ENCODE data around the gene NTRK1.

Gene NTRK1

GRCh38 chr1:156883919-156884318, 23.3 kb downstream of the NTRK1 start:
- DNase-seq = no peak

DNA sequence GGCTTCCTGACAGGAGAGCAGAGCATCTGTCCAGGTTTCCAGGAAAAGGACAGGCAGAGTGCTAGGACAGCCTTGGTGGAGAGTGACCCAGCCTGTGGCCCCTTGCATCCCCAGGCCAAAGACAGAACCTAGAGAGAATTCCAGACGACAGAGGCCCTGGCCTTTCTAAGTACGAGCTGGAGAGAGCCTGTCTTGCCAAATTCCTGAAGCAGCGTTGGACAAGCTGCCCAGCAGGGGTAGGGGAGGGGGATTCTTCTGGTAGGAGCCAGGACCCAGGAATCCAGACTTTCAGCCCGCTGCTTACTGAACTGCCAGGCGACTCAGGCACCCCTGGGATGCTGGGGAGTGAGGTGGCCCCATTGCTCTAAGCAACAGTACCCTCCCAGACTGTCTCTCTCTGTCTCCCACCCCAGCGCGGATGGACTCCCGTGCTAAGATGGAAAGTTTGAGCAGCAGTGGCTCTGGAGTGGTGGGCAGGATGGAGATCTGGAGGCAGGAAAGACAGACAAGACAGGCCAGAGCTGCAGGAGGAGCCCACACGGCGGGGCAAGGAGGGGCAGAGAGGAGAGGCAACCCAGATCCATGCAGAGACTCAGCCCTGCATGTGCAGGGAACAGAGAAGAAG, 24.0 kb downstream of the NTRK1 start:
- DNase-seq = no peak

DNA sequence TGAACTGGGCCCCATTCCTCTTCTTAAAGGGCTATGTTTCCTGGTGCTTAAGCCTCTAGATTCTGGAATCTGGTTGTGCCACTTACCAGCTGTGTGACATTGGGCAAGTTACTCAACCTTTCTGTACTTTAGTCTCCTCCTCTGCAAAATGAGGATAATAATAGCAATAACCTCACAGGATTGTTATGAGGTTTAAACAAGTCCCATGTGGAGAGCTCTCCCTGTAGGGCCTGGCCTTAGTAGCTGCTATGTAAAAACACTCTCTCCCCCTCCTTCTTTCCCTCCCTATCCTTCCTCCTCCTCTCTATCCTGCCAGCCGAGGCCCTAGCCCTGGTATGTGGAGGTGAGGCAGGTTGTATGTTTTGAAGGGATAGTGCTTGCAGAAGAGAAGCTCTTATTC, 24.6 kb downstream of the NTRK1 start:
- DNase-seq = no peak

GRCh38 chr1:156885880-156886355, 25.3 kb downstream of the NTRK1 start:
- DNase-seq = no peak

GRCh38 chr1:156886583-156887281, 26.1 kb downstream of the NTRK1 start:
- DNase-seq = no peak

DNA sequence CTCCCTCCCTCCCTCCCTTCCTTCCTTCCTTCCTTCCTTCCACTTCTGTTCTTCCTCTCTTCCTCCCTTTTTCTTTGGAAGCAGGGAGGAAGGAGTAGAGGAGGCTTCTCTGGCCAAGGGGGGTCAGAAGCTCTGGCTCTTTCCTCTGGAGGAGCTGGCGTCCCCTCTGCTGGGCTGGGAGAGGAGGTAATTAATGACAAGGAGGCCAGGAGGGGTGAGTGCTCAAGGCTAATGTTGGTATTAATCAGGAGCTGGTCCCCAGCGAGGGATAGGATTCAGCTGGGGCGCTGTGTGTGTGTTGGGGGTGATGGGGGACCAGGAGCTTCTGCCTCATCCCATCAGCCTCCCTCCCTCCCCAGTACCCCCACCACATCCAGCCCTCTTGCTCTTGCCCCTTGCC, 26.7 kb downstream of the NTRK1 start:
- DNase-seq = no peak

DNA sequence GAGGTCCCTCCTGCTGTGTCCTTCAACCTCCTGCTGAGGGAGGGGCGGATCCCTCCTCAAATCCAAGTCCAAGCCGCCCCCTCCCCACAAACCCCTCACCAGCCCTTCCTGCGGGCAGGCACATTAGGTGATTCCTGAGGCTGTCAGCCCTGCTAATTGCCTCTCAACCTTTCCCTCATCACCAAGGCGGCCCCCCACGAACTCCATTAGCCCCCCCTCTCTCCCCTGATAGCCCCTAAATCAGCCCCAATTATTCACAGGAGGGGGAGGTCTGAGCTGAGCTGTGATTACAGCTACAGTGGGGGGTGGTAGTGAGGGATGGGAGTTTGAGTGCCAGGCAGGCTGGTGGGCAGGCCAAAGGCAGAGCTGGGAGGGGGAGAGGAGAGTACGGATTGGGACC, 27.1 kb downstream of the NTRK1 start:
- DNase-seq = no peak

DNA sequence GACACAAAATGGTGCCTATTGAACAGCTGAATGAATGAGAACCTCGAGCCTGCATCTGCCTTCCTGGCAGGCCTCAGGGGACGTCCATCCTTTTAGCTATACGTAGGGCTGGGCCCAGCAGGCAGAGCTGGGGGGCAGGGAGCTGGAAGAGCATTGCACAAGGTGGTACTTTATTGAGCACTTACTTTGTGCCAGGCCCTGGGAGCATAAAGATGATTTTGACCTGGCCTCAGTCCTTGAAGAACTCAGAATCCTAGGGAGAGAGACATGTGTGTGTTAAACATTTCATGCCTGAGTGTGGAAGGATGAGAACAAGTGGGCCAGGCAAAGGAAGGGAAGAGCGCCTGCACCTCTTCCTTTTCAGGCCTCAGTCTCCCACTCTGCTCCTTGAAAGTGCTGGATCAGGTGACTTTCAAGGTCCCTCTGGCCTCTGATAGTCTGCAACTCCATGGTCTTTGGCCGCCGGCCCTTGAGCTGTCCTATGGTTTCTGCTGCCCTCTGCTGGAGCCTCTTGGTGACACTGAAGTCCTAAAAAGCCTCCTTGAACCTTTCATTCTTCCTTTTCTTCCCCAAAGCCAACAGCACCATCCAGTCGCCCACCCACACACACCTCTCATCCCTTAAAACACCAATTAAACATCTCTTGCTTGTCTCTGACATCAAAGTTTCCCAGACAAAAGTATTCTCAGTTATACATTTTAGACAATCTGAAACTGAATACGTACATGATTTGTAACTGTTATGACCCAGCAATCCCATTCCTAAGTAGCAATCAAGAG, 29.3 kb downstream of the NTRK1 start:
- DNase-seq = peak; percentile 56 to 57

DNA sequence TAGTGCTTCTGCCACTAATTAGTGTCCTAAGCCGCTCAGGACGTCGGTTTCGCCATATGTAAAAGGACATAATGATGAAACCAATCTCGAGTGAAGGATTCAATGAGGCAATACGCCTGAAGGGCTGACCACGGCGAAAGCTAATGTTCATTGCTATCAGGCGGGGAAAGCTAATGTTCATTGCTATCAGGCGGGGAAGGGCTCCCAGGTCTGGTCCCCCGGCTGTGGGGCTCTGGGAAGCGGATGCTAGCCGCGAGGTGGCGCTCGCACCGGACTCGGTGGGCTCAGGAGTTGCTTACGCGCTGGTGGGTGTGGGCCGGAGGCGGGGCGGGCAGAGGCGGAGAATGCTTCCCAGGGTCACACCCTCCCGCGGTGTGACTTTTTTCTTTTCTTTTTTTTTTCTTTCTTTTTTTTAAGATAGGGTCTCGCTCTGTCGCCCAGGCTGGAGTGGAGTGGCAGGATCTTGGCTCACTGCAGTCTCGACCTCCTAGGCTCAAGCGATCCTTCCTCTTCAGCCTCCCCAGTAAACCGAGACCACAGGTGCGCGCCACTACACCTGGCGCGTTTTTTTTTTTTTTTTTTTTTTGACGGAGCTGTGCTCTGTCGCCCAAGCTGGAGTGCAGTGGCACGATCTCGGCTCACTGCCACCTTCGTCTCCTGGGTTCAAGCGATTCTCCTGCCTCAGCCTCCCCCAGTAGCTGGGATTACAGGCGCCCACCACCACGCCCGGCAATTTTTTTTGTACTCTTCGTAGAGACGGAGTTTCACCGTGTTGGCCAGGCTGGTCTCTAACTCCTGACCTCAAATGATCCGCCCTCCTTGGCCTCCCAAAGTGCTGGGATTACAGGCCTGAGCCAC, 31.8 kb downstream of the NTRK1 start:
- peak; percentile 85 for DNase-seq

GRCh38 chr1:156893048-156893953, 32.6 kb downstream of the NTRK1 start, which contains the start of gene PEAR1:
TSS of gene PEAR1 (plus strand) at chr1:156893718. CDS start at chr1:156903927, 10,209 bp downstream.
- DNase-seq = no peak

- DNase-seq = no peak
Measured at GRCh38 chr1:156894001-156894400, 33.3 kb downstream of the NTRK1 start.

DNA sequence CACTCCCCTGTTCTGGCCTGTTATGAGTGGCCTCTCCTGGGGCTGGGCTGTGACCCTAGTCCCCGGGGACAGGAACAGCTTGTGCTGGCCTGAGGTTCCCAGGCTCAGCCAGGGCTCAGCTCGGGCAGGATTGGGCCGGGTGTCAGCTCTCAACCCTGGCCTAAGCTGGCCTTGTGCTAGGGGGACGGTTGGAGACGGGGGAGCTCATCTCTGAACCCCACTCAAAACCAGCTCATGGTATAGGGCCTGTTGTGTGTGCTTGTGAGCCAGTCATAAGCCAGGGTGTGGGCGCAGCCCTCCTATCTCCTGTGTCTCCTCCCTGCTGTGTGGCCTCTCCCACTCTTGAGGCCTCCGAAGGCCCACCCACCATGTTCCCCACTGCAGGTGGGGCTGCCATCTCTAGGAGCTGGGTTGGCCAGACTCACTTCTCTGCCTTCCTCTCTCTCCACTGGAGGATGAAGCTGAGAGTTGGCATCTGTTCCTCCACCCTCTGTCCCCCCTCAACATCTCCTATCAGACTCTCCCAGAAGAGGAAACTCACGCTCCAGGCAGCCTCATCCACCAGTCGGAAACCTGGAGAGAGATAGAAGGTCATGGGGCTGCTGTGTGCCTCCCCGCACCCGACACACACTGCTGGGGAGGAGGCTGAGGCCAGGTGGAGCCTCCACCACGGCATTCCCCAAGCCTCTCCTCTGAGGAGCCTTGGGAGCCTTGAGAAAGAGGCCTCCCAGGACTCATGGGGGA, 34.2 kb downstream of the NTRK1 start:
- no peak for DNase-seq

- DNase-seq = no peak
Measured at GRCh38 chr1:156895455-156895812, 34.8 kb downstream of the NTRK1 start.

GRCh38 chr1:156895927-156896326, 35.3 kb downstream of the NTRK1 start:
- DNase-seq = no peak

DNA sequence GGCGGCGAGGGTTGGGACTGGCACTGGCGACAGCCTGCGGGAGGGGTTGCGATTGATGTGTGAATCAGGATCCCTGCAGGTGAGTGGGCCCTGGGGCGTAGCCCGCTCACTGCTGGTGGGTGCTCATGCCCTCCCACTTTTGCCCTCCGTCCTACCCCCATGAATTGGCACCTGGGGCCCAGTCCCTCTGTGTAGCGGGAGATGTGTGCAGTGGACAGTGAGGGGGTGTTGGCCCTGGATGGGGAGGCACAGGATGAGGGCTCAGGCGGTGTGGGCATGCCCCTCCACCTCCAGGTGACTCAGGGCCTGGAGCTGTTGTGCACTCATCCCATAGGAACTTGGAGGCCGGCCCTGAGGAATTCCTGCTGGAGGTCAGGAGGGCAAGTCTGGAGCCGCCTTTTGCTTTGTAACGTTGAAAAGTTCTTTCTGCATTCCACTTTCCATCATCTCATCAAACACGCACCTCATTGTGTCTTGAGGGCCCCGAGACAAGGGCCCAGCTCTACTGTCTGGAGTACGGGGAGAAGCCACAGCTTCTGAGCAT, 35.9 kb downstream of the NTRK1 start:
- DNase-seq = no peak

GRCh38 chr1:156897078-156897825, 36.6 kb downstream of the NTRK1 start:
- DNase-seq = no peak

DNA sequence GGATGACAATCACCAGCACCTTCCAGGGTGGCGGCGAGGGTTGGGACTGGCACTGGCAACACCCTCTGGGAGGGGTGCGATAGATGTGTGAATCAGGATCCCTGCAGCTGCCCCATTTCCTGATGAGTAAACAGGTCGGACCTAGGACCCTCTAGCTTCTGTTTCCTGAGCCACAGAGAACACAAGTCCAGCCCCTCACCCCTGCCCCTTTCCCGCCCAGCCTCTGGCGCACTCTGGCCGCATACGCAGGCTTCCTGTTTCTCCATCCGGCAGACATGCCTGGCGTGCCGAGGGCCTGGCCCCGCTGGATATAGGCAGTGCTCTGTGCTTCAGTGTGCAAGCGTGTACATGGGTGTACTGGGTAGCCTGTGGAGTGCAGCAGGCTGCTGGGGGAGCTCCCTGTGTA, 37.5 kb downstream of the NTRK1 start:
- DNase-seq = no peak

GRCh38 chr1:156898971-156899664, 38.5 kb downstream of the NTRK1 start:
- no peak for DNase-seq

Data from CD4-positive, alpha-beta T cell treated with Interleukin-4 for 1 hour (primary cell).